Panc1 (cell line): ENCODE data around the gene CCDC12. TPM values are rescaled to one million over a fixed set of nuclear protein-coding genes. Genes with fewer than 3 reads are reported as not detected.

Source experiments
- ATAC-seq: fragments of 200-7000 bp; cut with Tn5 transposase; 2 replicates; pipeline ENCODE4 v1.9.1; 2020; ENCODE audit warnings: mild to moderate bottlenecking, moderate library complexity
- BruUV-seq: library from RNA; stranded (reverse); fragments of 400-500 nt; replicated peaks from 2 replicates; lab custom pipeline; 2021; lab: Mats Ljungman, UMichigan
- CTCF ChIA-PET: fragments of 300-600 bp; sonication (Branson Sonifier 250); formaldehyde crosslinking; loops from one replicate; lab custom pipeline; 2022; ENCODE audit warnings: antibody characterized with exemption; lab: Charles Lee
- POLR2A ChIA-PET: fragments of 300-600 bp; sonication (Branson Sonifier 250); formaldehyde crosslinking; loops from one replicate; lab custom pipeline; 2022; ENCODE audit warnings: antibody characterized with exemption; lab: Charles Lee
- DNase-seq: peaks from one replicate; pipeline ENCODE4 v3.0.0-alpha.2; 2010; ENCODE audit warnings: low read depth, low spot score
- H3K27ac ChIP-seq: 2 replicates; pipeline ENCODE4 v1.5.1; 2011; ENCODE audit warnings: mild to moderate bottlenecking, low read length, inconsistent platforms
- H3K27me3 ChIP-seq: fragments of 200-500 bp; sonication (Bioruptor generic); 2 replicates; pipeline ENCODE4 v1.6.0; 2014; ENCODE audit warnings: low read length, inconsistent platforms; ENCODE audit not compliant: control insufficient read depth, insufficient read depth
- H3K36me3 ChIP-seq: fragments of 200-500 bp; sonication (Bioruptor generic); 2 replicates; pipeline ENCODE4 v1.5.1; 2014; ENCODE audit warnings: inconsistent platforms, mild to moderate bottlenecking, low read length, moderate library complexity; ENCODE audit not compliant: control insufficient read depth, insufficient read depth
- H3K4me1 ChIP-seq: 2 replicates; pipeline ENCODE4 v1.5.1; 2011; ENCODE audit warnings: inconsistent platforms, mild to moderate bottlenecking, low read length, moderate library complexity; ENCODE audit not compliant: control insufficient read depth, insufficient read depth
- H3K4me3 ChIP-seq, 2 experiments: 2 replicates each; pipeline ENCODE4 v1.5.1; 2011 to 2012; ENCODE audit warnings: low read depth in 2 of 2, low read length in 2 of 2, mild to moderate bottlenecking in 2 of 2, inconsistent platforms in 1 of 2, moderate library complexity in 1 of 2
- H3K9me3 ChIP-seq: fragments of 200-500 bp; sonication (Bioruptor generic); 2 replicates; pipeline ENCODE4 v1.5.1; 2014; ENCODE audit warnings: low read depth, mild to moderate bottlenecking, inconsistent platforms, low read length, moderate library complexity; ENCODE audit not compliant: control insufficient read depth, insufficient read depth
- CTCF ChIP-seq: fragments of 450-650 bp; IDR thresholded peaks from 2 replicates; pipeline ENCODE4 v1.5.1; 2017; ENCODE audit warnings: mild to moderate bottlenecking
- POLR2AphosphoS5 ChIP-seq: IDR thresholded peaks from 2 replicates; pipeline ENCODE4 v1.6.1; 2012; ENCODE audit warnings: mild to moderate bottlenecking, low read depth, low read length, moderate library complexity
- SIN3A ChIP-seq: IDR thresholded peaks from 2 replicates; pipeline ENCODE4 v1.6.1; 2012; ENCODE audit warnings: low read depth, mild to moderate bottlenecking, low read length, moderate library complexity, borderline replicate concordance; ENCODE audit not compliant: insufficient read depth
- TCF7L2 ChIP-seq: IDR thresholded peaks from 2 replicates; pipeline ENCODE4 v1.6.1; 2011; ENCODE audit warnings: mild to moderate bottlenecking, low read depth, low read length, inconsistent platforms
- in situ Hi-C: cut with HindIII; loops from 2 replicates; pipeline ENCODE4 v1.10.0; 2016; ENCODE audit warnings: low sequenced_read_pairs, low pct_unique_long_range_greater_than_20kb
- intact Hi-C: fragments of 100-400 bp; cut with micrococcal nuclease; formaldehyde crosslinking; loops from one replicate; pipeline ENCODE4 v1.10.0; 2022; ENCODE audit not compliant: unreplicated experiment
- total RNA-seq: library from RNA; stranded (reverse); gene quantifications from one replicate; pipeline ENCODE4 v1.2.1, GENCODE V29; 2021; ENCODE audit not compliant: unreplicated experiment
- TF ChIP-seq, protein P1 (sequence below), 2 experiments: IDR thresholded peaks; 2 replicates each; pipeline ENCODE4 v1.6.1; 2011 to 2012; ENCODE audit warnings: low read depth in 2 of 2, control low read depth in 1 of 2, low read length in 1 of 2, mild to moderate bottlenecking in 1 of 2, moderate library complexity in 1 of 2; ENCODE audit not compliant: insufficient read depth in 1 of 2

Gene CCDC12
- total RNA-seq, 1 experiment from 2014 or later: 35.5 TPM

- Histone ChIP-seq H3K4me1 (peaks cover 47% of the 10 kb centered on the region), H3K36me3 (no peaks in the 10 kb centered on the region; the same call in 1 of the 2 replicates), H3K27ac (no peak overlapping the region; the same call in 1 of the 2 replicates), H3K9me3 (no peaks in the 10 kb centered on the region), H3K4me3 (no peak overlapping the region), H3K27me3 (no peaks in the 10 kb centered on the region)
- intact Hi-C loops: no loop called here
- BruUV-seq: no TSS peak
- no peak for TF ChIP-seq SIN3A
- TF ChIP-seq, protein P1, sequence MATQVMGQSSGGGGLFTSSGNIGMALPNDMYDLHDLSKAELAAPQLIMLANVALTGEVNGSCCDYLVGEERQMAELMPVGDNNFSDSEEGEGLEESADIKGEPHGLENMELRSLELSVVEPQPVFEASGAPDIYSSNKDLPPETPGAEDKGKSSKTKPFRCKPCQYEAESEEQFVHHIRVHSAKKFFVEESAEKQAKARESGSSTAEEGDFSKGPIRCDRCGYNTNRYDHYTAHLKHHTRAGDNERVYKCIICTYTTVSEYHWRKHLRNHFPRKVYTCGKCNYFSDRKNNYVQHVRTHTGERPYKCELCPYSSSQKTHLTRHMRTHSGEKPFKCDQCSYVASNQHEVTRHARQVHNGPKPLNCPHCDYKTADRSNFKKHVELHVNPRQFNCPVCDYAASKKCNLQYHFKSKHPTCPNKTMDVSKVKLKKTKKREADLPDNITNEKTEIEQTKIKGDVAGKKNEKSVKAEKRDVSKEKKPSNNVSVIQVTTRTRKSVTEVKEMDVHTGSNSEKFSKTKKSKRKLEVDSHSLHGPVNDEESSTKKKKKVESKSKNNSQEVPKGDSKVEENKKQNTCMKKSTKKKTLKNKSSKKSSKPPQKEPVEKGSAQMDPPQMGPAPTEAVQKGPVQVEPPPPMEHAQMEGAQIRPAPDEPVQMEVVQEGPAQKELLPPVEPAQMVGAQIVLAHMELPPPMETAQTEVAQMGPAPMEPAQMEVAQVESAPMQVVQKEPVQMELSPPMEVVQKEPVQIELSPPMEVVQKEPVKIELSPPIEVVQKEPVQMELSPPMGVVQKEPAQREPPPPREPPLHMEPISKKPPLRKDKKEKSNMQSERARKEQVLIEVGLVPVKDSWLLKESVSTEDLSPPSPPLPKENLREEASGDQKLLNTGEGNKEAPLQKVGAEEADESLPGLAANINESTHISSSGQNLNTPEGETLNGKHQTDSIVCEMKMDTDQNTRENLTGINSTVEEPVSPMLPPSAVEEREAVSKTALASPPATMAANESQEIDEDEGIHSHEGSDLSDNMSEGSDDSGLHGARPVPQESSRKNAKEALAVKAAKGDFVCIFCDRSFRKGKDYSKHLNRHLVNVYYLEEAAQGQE (IDR thresholded peaks at IDR 0.05; ENCODE audit: insufficient read depth in 1 of 2, low read depth in 2 of 2, low read length in 1 of 2): no peak
- TF ChIP-seq TCF7L2: no peak
- TF ChIP-seq CTCF: no peak
- no peak for TF ChIP-seq POLR2AphosphoS5
- no peak for DNase-seq
- in situ Hi-C loops: no loop called here
- ChIA-PET POLR2A (no interaction called here), CTCF (interaction anchor here (0.7 kb wide), 1 partner anchor 40 kb away, joined by 3 read pairs; no protein-coding TSS in a partner anchor)
- ATAC-seq: no peak
Measured at GRCh38 chr3:46948830-46949671, 27.5 kb downstream of the CCDC12 start.

DNA sequence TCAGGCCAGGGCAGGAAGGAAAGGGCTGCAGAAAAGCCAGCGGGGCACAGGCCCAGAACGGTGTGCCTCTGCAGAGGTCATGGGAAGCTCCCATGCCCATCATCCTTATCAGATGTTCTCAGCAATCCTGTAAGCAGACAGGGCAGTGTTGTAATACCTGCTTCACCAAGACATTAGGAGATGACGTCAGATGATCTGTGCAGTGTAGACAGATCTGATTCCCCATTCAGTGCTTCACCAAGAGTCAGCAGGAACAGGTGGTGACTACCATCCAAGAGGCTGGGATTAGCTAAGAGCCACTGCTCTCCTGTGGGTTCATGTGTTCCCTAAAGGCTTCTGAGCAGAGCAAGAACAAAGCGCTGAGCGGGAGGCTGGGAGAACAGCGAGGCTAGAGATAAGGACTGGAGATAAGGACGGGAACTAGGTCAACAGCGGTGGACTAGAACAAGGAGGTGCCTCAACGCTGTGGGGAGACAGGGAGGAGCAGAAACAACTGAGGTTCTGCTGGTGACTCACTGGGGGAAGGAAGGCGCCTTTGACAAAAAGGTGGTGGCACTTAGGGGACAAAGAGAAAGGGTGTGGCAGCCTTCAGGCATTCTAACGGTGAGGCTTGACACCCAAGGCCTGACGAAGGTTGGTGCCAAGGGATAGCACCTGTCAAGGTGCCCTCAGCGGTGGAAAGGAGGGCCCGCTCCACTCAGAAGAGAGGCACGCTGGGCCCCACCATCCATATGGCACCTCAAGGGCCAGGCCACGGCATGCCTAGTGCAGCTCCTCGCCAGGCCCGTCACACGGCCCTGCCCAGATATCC lies 28.4 kb downstream of the CCDC12 start:
- Histone ChIP-seq H3K36me3 (no peaks in the 10 kb centered on the region; the same call in 1 of the 2 replicates), H3K9me3 (no peaks in the 10 kb centered on the region), H3K4me3 (no peak overlapping the region), H3K4me1 (peaks cover 53% of the 10 kb centered on the region), H3K27ac (peak overlapping the region; percentile 51), H3K27me3 (no peaks in the 10 kb centered on the region)
- CTCF ChIA-PET: interaction anchor here (0.7 kb wide), 1 partner anchor 39 kb away, joined by 3 read pairs; no protein-coding TSS in a partner anchor
- no peak for TF ChIP-seq POLR2AphosphoS5
- TF ChIP-seq TCF7L2: no peak
- TF ChIP-seq CTCF: no peak
- TF ChIP-seq SIN3A: no peak
- TF ChIP-seq, protein P1 (IDR thresholded peaks at IDR 0.05; ENCODE audit: insufficient read depth in 1 of 2, low read depth in 2 of 2, low read length in 1 of 2): no peak
- in situ Hi-C loops: no loop called here
- POLR2A ChIA-PET: no interaction called here
- 0 out of 2 replicates have a peak, but pooled peaks have one; percentile 10 for ATAC-seq
- intact Hi-C loops: no loop called here
- BruUV-seq: no TSS peak
- DNase-seq: no peak
